HG02884 (cell line): ENCODE data around the gene RPGRIP1L.

ENCODE experiments used
- ATAC-seq: cut with Tn5 transposase; IDR thresholded peaks from one replicate; pipeline ENCODE4 v1.9.1; 2021; ENCODE audit warnings: mild to moderate bottlenecking, moderate library complexity; ENCODE audit not compliant: unreplicated experiment

Gene RPGRIP1L

DNA sequence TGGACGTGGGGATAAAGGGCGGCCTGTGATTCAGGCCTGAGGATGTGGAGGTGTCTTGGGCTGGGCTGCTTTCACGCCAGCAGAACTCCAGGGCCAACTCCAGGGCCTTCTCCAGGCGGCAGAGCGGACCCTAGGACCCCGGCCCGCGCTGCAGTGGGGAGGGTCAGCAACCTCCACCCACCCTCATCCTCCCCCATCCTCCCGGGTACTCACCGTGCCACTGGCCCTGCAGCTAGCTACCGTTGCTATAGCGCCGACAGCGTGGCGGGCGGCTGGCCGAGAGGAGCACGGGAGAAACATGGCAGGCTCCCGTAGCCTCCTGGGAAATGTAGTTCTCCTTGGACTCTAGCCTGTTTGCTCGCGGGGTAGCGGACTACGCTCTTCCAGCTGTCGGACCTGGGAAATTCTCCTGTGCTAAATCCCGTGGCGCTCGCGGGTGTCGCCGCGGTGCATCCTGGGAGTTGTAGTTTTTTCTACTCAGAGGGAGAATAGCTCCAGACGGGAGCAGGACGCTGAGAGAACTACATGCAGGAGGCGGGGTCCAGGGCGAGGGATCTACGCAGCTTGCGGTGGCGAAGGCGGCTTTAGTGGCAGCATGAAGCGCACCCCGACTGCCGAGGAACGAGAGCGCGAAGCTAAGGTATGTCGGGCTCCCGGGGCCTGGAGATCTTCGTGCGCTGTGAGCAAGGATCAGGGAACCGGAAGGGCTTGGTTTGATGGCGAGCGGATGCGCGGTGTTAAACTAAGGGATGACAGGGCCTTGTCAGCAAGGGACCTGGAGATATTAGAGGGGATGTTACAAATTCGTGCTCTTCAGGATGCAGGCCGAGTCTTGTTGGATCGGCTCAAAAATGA is at the start of gene RPGRIP1L, which contains the start of gene FTO:
Gene RPGRIP1L, minus strand, starts transcription at position 270 of the 855 bp plus-strand sequence. CDS start 3,136 bp downstream, outside the sequence.
Gene FTO, plus strand, starts transcription at position 567 of the 855 bp plus-strand sequence.
- ATAC-seq = peak; percentile 98

DNA sequence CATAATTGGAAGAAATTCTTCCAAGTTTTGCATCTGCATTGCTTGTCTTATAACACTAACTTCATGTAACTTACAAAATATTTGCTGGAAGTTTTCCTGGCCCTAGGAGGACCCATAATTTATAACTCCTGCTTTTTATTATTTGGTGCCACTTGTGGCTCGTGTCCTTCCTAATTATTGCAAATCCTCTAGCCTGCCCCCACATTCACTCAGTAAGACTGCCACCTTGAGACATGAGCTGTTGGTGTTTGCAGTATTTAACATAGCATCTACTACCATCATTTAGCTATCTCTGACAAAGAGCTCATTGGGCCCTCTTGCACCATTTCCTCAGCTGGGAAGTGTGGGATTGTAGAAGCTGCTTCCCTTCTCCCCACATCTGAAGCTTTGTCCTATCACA is 49.8 kb upstream of the RPGRIP1L start:
- ATAC-seq = no peak

DNA sequence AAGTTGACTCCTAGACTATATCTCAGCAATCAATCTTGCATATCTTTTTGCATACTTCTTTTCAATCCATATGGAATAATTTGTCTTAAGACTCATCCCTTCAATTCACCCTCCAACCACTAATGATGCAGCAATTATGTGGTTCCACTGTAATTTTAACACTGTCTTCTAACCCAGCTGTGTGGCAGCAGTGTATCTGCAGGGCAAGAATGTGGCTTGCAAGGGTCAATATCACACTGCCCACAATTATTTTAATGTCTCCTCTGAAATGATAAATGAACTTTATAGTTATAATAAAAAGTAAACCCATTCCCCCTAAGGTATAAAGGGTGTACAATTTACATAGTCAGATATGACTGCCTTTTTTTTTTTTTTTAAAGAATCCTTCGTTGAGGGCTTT is 48.9 kb upstream of the RPGRIP1L start:
- no peak for ATAC-seq

DNA sequence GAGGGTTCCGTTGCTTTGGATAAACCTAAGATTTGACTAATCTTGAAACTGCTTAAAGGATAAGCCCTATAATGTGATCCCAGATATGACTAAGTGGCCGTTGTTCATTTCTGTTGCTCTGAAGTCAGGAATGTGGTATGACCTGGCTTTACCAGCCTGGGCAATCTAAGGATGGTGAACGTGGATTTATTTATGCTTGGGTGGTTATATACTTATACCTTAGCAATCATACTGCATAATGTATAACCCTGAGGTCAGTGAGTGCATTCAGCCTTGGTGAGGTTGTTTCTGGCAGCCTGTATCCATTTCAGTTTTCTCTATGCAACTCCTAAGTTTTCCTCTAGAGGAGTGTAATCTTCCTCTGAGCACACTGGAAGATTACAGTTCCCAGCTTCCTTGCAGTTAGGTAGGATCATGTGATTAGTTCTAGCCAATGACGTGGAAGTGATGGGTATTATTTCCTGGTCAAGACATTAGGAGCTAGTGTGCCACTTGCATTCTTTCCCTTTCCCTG is 42.2 kb upstream of the RPGRIP1L start:
- no peak for ATAC-seq

DNA sequence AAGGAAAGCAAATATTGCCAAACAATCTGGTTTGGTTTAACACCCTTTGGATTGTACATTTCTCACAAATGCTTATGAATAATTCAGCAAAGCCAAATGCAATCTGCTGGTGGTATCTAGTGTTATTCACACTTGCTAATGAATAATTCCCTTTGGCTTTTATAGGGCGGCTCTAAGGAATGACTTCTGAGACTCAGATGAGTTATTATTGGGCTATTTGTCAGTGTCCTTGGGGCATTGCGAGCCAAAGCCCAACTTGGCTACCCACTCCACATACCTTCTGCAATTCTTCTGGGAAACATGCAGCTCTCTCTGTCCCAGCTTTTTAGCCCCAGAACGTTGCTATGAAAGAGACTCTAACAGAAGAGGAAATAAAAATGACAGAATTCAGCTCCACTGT is 41.4 kb upstream of the RPGRIP1L start:
- no peak for ATAC-seq

DNA sequence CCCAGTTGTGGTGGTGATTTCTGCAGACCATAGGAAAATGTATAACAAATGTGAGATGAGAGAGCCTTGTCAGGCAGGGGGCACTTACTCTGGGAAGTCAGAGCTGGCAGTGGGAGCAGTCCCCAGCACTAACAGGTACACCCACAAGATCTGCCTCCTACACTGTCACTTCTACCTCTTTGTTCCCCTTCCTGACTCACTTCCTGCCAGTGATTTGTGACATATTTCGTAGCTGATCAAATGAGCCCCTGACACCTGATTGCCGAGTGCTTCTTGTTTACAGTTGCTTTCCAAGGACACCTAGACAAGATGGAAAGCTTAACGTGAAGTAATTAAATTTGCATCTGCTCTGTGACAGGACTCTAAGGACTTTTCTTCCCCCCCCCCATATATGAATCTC is 40.8 kb upstream of the RPGRIP1L start:
- no peak for ATAC-seq

DNA sequence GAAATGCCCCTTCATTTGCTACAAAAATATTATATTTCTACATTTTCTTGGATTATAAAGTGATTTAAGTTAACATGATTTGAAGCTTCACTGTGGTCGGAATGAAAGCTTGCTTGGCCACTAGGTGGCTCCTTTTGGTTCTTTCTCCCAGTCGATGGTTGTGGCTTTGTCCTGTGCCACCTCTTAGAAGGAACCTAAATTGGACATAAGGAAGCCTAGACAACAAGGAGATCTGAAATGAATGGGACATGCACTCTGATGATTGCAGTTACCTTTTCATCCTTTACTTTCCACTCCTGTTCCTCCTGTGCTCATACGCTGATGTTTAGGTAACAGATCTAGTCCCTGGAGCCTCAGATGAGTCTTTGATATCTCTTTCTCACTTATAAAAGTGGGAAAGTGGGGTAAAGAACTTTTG is 39.5 kb upstream of the RPGRIP1L start:
- ATAC-seq = no peak

DNA sequence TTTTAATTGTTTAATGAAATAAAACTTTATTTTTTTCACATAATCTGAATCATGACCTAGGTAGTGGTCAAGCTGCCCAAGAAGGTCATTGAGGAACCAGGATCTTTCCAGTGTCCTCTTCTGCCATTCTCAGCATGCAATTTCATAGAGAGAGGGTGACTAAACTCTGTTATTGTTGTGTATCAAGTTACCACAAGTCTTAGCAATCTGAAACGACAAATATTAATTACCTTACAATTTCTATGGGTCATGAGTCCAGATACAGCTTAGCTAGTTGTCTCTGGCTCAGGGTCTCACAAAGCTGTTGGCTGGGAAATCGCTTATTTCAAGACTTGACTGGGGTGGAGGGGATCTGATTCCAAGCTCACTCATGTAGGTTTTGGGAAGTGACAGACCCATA is 37.9 kb upstream of the RPGRIP1L start:
- ATAC-seq = no peak

DNA sequence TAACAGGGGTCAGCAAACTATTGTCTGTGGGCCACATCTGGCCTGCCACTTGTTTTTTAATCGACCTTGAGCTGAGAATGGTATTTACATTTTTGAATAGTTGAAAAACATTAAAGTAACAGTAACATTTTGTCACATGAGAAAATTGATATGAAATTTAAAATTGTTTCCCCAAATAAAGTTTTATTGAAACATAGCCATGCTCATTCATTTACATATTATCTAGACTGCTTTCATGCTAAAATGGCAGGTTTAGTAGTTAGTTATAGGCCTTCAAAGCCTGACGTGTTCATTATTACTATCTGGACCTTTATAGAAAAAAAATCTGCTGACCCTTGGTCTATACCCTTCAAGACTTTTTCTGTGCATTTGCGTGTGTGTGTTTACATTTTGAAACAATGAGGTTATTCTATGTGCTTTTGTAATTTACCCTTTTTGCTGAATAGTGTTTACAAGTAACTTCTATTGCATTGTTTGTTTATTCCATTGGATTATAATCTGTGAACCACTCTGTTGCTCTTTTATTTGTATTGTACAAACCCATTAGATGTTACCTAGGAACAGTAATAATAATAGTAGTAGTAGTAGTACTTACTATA is 37.4 kb upstream of the RPGRIP1L start:
- ATAC-seq = no peak

DNA sequence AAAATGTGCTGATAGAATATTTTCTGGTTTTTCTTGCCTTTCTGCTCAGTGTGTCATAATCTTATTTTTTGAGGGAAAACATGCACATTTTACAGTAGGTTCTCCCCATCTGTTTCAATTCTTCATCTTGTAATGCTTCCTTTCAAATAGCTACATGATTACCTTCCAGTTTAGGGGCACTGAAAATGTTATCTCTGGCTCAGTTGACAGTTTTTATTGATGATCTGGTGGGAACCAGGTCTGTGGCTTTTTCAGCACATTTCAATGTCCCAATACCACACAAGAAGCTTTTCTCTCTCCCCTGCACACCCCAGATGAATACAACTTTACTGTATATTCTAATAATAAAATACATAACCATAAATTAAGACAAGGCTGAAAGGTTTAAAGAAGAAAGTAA is 36.8 kb upstream of the RPGRIP1L start:
- ATAC-seq = no peak

DNA sequence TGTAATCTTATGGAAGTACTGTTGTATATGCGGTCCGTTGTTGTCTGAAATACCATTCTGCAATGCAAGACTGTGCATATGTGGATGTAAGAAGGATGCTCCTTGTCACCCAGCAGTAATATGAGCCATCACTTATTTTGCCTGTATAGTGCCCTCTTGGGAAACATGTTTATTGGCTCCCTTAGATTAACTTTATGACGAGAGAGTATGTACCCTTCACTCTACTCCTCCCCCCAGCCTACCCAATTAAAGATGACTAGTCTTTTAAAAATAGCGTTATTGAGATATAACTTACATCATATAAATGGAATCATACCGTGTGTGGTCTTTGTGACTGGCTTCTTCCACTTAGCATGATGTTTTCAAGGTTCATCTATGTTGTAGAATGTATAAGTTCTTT is 33.9 kb upstream of the RPGRIP1L start:
- ATAC-seq = no peak

DNA sequence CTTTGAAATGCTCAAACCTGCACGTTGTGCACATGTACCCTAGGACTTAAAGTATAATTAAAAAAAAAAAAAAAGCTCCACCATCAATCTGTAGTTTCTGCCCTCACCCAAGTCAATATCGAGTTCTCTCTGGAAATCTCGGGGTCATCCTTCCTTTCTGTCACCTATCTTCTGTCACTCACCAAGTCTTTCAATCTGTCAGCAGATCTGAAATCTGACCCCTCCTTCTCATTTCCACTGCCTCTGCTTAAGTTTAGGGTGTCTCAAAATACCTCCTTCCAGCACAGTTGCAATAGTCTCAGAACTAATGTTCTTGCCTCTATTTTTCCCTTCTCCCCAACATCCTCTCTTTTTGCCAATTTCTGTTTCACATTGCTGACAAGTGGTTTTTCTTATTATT is 32.6 kb upstream of the RPGRIP1L start:
- ATAC-seq = no peak

DNA sequence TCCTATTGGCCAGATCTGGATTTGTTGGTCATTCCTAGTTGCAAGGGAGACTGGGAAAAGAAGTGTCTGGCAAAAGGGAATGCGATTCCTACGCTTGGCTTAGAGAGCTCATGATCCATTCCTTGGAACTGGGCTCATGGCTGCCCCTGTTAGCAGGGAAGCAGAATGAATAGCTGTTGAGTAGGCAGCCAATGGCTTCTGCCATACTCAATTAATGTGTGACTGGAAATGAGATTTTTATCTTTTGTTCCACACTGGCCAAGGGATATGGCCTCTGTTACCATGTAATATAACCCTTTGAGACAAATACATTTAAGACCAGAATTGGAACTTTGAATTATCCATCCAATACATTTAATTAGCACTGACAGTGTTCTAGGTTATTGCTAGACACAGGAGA is 31.2 kb upstream of the RPGRIP1L start:
- no peak for ATAC-seq

DNA sequence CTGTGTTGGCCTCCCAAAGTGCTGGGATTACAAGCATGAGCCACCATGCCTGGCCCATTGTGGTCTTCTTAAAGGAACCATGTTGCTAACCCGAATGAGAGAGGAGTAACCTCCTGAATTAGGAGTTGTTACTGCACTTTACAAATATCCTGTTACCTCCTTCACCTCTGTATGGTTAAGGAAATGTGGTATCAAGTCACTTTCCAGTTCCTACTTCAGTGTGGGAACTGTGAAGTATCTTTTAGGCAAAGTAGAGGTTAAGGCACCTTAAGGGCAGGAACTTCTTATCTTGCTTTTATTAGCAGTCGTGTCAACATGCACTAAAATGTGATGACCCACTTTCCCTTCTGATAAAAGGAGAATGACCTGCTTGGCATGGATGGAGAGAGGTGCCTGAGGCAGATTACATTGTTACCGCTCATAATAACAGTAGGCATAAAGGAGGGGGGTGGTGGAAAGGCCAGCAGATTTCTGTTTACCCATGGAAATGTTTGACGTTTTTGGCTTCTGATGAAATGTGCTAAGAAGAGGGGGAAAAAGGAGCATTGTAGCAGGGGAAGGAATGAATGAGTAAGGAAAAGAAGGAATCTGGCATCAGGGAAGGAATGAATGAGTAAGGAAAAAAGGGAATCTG is 28.8 kb upstream of the RPGRIP1L start:
- ATAC-seq = no peak

DNA sequence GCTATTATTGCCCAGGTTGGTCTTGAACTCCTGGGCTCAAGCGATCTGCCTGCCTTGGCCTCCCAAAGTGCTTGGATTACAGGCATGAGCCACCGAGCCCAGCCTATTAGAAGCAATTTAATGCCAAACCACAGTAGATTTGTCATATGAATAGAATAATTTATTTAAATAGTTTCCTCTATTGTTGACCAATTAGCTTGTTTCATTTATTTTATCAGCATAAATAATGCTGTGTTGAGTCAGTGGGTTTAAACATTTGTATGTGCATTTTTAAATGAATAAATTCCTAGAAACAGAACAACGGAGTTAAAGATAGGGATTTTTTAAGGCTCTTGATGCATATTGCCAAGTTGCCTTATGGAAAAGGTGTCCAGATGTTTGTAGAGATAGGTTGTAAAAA is 27.0 kb upstream of the RPGRIP1L start:
- ATAC-seq = no peak

DNA sequence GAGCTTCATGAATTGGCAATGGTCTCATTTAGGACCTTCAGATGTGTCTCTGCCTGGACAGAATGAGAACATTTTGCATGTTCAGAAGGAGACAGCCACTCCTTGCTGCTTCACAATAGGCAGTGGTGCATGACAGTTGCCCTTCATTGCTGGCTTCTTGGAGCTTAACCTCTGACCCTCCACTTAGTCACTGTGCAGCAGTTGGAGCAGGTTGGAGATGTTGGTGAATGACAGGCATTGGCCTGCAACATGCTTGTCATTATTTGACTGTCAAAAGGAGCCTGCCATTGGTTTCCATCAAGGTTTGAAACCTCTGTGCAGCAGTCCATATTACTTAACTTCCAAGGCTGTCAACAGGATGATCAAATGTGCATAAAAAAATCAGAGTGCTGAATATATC is 23.0 kb upstream of the RPGRIP1L start:
- ATAC-seq = no peak

DNA sequence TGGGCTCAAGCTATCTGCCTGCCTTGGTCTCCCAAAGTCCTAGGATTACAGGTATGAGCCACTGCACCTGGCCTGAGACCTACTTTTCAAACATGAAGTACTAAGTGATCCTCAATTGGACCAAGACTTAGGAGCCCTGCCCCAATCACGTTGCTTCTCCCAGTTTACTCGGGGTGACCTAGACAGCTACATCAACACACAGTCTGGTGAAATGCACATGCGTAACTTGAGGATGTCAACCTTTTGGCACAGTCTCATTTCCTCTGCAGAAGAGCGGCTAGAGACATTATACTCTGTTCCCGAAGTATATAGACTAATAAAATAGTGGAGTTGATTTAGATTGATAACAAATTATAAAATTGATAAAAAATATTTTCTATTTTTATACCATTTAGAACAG is 17.4 kb upstream of the RPGRIP1L start:
- ATAC-seq = no peak

DNA sequence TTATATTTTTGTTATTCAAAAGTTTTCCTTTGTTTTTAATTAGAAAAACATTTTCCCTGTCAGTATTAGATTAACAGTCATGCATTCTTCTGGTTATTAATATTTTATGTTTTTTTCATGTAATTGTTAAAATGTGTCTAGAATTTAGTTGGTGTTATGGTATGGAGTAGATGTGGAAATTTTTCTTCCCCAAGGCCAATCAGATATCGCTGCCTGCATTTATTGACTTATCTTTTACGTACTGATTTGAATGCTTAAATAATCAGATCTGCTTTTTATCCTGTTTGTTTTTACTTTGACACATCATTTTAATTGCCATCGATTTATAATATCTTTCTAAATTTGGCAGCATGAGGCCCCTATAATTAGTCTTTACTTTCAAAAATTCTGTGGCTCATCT is 13.9 kb upstream of the RPGRIP1L start:
- ATAC-seq = no peak

DNA sequence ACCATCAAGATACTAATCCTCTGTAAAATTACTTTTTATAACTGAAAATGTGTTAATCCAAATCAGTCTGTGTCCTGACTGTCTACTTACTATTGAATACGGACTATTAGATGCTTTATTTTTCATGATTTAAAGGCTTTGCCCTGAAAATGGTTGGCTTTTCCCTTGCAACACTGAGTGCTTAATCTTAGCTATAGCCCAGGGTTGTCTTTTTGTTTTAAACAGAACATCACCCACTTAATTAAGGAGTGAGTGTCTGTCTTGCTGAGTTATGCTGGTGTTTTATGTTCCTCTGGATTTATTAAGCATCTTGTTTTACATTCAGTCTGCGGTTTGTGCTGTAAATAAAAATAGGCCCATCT is 11.3 kb upstream of the RPGRIP1L start:
- ATAC-seq = no peak

DNA sequence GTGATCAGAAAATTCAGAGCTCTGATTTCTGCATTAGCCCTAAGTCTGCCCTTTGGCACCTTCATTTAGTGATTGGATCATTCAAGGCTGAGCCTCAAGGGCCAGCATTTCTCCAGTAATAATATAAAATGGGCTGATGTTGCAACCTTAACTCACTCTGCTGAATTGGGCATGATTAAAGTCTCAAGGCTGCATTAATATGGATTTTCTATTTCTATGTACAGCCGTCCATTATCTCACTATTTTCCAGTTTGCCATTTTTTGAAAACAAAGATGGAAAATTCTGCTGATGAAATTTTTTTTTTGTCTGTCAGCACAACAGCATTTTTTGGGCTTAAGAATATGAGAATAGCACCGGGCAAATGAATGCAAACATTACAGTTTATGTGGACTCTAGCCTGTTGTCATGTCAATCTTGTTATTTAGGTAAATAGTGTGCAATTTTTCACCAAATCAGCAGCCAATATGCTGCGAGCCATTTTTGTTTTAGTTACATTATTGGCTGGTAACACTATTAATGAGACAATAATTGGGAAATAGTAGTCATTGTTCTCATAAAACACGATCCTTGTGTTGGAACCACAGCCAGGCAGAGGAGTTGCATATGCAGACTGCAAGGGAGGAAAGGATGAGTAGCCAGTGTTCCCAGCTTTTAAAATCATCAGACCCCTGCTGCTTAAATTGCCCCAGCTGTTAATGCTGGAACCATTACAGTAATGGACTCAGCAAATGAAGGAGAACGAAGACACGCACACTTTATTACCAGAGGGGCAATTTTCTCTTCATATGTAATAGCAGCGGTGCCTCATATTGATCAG is 10.8 kb upstream of the RPGRIP1L start:
- ATAC-seq = no peak
